Central memory CD4-positive, alpha-beta T cell (primary cell): ENCODE results near the gene PCDHB11.
"Not testable (repeated sequence)": the region's sequence is repeated elsewhere in the genome, so short reads cannot be mapped to it uniquely, and the experiment has no call there.

Experiments
- DNase-seq: peaks from one replicate; pipeline ENCODE4 v3.0.0; 2022
- total RNA-seq, 3 experiments: gene quantifications; one replicate each; lab custom pipeline; 2026; lab: John Stamatoyannopoulos, UW

Gene PCDHB11
- total RNA-seq, result 0 reads per million in 3 experiments

DNA sequence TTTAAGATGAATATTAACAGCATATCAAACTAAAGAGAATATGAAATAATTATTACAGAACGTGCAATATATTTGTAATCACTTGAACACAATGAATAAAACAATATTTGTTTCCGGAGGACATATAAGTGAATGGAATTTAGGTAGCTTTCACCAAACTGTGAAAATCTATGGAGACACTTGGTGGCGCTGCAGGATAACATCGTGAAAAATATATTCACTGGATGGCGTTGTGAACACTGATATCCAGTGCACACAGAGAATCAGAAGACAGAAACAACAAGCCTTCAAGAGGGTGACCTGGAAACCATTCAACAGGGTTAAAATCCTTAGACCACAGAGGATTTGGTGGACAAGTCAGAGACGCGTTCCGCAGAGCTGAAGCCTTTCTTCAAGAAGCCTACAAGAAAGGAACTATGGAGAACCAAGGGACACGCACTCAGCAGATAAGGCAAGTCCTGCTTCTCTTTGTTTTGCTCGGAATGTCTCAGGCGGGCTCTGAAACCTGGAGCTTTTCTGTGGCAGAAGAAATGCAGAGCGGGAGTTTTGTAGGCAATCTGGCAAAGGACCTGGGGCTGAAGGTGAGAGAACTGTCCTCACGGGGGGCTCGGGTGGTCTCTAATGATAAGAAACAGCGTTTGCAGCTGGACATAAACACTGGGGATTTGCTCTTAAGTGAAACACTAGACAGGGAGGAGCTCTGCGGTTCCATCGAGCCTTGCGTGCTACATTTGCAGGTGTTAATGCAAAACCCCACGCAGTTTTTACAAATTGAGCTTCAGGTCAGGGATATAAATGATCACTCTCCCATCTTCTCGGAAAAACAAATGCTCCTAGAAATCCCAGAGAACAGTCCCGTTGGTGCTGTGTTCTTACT is at the start of gene PCDHB11:
Gene PCDHB11, plus strand, starts transcription at position 269 of the 877 bp plus-strand sequence. Its CDS starts 148 bp downstream, at position 417.
- no peak for DNase-seq

DNA sequence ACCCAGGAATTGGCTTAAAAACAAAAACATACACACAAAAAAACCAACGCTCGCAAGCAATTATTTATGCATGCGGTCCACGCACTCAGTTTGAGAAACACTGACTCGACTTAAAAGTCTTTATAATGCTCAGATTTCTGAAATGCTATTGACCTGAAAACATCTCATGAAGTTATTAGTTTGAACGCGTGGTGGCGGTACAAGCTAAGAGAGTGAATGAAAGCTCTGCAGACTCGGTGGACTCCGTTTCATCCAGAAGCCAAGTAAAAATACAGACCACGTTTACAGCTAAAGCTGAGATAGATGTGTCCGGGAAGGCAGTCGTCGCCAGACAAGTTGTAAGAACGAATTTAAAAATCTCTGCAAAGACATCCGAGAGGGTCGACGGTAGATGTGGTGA is 49.6 kb upstream of the PCDHB11 start, which contains the start of gene PCDHB6:
Gene PCDHB6, plus strand, starts transcription at position 246 of the 400 bp plus-strand sequence. CDS start 201 bp downstream, outside the sequence.
- DNase-seq, result no peak

DNA sequence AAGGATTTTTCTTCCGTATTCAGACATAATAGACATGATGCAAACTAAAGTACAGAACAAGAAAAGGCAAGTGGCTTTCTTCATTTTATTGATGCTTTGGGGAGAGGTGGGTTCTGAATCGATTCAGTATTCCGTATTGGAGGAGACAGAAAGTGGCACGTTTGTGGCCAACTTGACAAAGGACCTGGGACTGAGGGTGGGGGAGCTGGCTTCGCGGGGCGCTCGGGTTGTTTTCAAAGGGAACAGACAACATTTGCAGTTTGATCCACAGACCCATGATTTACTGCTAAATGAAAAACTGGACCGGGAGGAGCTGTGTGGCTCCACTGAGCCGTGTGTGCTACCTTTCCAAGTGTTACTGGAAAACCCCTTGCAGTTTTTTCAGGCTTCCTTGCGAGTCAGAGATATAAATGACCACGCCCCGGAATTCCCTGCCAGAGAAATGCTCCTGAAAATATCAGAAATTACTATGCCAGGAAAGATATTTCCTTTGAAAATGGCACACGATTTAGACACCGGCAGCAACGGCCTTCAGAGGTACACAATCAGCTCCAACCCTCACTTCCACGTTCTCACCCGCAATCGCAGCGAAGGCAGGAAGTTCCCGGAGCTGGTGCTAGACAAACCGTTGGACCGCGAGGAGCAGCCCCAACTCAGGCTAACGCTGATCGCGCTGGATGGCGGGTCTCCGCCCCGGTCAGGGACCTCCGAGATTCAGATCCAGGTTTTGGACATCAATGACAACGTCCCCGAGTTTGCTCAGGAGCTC is 49.0 kb upstream of the PCDHB11 start:
- no peak for DNase-seq

- DNase-seq, result no peak
Measured at GRCh38 chr5:141150993-141151325, 48.5 kb upstream of the PCDHB11 start.

DNA sequence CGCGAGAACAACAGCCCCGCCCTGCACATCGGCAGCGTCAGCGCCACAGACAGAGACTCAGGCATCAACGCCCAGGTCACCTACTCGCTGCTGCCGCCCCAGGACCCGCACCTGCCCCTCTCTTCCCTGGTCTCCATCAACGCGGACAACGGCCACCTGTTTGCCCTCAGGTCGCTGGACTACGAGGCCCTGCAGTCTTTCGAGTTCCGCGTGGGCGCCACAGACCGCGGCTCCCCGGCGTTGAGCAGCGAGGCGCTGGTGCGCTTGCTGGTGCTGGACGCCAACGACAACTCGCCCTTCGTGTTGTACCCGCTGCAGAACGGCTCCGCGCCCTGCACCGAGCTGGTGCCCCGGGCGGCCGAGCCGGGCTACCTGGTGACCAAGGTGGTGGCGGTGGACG is 47.8 kb upstream of the PCDHB11 start:
- not testable (repeated sequence) for DNase-seq

DNA sequence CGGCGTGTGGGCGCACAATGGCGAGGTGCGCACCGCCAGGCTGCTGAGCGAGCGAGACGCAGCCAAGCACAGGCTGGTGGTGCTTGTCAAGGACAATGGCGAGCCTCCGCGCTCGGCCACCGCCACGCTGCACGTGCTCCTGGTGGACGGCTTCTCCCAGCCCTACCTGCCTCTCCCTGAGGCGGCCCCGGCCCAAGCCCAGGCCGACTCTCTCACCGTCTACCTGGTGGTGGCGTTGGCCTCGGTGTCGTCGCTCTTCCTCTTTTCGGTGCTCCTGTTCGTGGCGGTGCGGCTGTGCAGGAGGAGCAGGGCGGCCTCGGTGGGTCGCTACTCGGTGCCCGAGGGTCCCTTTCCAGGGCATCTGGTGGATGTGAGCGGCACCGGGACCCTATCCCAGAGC is 47.3 kb upstream of the PCDHB11 start:
- DNase-seq, result not testable (repeated sequence)

- no peak for DNase-seq
Measured at GRCh38 chr5:141155540-141156374, 43.7 kb upstream of the PCDHB11 start.

DNA sequence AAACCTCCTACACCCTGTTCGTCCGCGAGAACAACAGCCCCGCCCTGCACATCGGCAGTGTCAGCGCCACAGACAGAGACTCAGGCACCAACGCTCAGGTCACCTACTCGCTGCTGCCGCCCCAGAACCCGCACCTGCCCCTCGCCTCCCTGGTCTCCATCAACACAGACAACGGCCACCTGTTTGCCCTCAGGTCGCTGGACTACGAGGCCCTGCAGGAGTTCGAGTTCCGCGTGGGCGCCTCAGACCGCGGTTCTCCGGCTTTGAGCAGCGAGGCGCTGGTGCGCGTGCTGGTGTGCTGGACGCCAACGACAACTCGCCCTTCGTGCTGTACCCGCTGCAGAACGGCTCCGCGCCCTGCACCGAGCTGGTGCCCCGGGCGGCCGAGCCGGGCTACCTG is 42.1 kb upstream of the PCDHB11 start:
- DNase-seq, result not testable (repeated sequence)

- DNase-seq, result not testable (repeated sequence)
Measured at GRCh38 chr5:141157901-141158300, 41.5 kb upstream of the PCDHB11 start.

DNA sequence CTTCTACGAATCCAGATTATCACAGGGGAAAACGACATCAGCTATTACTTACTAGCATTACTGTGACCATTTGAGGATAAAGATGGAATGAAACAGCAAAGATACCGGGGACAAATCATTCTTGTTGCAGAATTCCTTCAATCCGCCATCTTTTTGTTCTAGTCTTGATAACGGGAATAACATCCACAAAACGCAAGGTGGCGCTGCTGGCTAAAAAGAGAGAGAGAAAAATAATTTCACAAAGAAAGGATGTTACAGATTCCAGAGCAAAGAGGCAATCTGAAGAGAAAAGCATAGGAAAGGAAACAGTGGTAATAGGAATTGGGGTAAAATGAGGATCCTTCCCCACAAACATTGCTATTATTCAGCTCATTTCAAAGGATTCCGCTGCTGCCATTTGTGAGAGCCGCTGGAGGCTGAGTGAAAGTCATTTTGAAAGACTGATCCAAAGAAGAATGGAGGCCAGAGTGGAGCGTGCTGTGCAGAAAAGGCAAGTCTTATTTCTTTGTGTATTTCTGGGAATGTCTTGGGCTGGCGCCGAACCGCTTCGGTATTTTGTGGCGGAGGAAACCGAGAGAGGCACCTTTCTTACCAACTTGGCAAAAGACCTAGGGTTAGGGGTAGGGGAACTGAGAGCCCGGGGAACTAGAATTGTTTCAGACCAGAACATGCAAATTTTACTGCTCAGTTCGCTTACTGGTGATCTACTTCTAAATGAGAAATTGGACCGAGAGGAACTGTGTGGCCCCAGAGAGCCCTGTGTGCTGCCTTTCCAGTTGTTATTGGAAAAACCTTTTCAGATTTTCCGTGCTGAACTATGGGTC is 26.8 kb upstream of the PCDHB11 start, which contains the start of gene PCDHB7:
Gene PCDHB7, plus strand, starts transcription at position 264 of the 824 bp plus-strand sequence. Its CDS starts 192 bp downstream, at position 456.
- DNase-seq, result no peak

DNA sequence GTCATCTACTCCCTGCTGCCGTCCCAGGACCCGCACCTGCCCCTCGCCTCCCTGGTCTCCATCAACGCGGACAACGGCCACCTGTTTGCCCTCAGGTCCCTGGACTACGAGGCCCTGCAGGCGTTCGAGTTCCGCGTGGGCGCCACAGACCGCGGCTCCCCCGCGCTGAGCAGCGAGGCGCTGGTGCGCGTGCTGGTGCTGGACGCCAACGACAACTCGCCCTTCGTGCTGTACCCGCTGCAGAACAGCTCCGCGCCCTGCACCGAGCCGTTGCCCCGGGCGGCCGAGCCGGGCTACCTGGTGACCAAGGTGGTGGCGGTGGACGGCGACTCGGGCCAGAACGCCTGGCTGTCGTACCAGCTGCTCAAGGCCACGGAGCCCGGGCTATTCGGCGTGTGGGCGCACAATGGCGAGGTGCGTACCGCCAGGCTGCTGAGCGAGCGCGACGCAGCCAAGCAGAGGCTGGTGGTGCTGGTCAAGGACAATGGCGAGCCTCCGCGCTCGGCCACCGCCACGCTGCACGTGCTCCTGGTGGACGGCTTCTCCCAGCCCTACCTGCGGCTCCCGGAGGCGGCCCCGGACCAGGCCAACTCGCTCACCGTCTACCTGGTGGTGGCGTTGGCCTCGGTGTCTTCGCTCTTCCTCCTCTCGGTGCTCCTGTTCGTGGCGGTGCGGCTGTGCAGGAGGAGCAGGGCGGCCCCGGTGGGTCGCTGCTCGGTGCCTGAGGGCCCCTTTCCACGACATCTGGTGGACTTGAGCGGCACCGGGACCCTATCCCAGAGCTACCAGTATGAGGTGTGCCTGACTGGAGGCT is 24.9 kb upstream of the PCDHB11 start:
- DNase-seq, result not testable (repeated sequence)

DNA sequence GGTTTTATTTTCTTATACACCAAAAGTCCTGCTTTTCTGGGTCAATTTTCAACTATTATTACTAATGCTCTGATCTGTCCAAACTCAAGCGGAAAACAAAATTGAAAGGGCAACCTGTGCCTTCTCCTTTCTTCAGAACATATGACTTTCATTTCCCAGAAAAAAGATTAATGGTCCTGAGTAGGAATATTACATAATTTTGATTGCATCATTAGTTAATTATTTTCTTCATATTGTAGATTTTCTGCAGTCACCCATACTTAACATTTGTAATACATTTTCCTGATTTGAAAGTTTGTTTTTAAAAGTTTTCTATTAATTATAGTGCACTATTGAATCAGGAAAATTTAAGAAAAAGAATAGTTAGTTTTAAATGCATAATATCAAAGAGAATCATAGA is 23.5 kb upstream of the PCDHB11 start:
- no peak for DNase-seq

DNA sequence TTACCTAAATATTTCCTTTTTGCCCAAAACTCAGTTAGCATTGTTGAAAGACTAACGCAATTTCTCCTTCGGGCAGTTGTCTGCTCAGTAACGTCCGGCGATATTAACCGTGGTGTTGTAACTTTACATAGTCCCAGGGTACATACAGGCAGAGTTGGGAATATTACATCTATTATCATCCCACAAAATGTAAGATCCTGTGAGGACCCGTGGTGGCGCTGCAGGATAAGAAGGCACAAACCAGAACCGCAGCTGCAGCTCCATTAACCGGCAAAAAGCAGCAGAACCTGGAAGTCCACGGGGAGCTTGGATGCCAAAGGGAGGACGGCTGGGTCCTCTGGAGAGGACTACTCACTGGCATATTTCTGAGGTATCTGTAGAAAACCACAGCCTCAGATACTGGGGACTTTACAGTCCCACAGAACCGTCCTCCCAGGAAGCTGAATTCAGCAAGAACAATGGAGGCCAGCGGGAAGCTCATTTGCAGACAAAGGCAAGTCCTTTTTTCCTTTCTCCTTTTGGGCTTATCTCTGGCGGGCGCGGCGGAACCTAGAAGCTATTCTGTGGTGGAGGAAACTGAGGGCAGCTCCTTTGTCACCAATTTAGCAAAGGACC is 21.7 kb upstream of the PCDHB11 start, which contains the start of gene PCDHB8:
Gene PCDHB8, plus strand, starts transcription at position 214 of the 615 bp plus-strand sequence. Its CDS starts 245 bp downstream, at position 459.
- DNase-seq, result not testable (repeated sequence)

- DNase-seq, result not testable (repeated sequence)
Measured at GRCh38 chr5:141179371-141179770, 20.1 kb upstream of the PCDHB11 start.

DNA sequence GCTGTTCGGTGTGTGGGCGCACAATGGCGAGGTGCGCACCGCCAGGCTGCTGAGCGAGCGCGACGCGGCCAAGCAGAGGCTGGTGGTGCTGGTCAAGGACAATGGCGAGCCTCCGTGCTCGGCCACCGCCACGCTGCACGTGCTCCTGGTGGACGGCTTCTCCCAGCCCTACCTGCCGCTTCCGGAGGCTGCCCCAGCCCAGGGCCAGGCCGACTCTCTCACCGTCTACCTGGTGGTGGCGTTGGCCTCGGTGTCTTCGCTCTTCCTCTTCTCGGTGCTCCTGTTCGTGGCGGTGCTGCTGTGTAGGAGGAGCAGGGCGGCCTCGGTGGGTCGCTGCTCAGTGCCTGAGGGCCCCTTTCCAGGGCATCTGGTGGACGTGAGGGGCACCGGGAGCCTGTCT is 19.6 kb upstream of the PCDHB11 start:
- not testable (repeated sequence) for DNase-seq

DNA sequence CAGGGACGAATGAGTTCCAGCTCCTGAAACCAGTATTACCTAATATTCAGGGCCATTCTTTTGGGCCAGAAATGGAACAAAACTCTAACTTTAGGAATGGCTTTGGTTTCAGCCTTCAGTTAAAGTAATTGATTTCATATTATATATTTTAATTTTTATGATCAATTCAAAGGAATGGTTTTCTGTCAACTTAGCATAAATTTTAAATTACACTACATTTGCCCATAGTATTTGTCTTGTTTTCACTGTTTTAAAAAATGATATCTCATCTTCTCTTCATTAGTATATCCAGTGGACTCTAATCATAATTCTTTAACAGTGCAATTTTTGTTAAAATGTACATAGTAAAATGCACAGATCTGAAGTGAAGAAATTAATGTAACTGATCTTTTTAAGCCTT is 19.1 kb upstream of the PCDHB11 start:
- DNase-seq, result no peak

GRCh38 chr5:141182248-141182647 is 17.2 kb upstream of the PCDHB11 start, which contains the start of gene PCDHB16:
PCDHB16 (plus strand) TSS chr5:141182387; CDS start chr5:141182560, 173 bp downstream.
- no peak for DNase-seq

DNA sequence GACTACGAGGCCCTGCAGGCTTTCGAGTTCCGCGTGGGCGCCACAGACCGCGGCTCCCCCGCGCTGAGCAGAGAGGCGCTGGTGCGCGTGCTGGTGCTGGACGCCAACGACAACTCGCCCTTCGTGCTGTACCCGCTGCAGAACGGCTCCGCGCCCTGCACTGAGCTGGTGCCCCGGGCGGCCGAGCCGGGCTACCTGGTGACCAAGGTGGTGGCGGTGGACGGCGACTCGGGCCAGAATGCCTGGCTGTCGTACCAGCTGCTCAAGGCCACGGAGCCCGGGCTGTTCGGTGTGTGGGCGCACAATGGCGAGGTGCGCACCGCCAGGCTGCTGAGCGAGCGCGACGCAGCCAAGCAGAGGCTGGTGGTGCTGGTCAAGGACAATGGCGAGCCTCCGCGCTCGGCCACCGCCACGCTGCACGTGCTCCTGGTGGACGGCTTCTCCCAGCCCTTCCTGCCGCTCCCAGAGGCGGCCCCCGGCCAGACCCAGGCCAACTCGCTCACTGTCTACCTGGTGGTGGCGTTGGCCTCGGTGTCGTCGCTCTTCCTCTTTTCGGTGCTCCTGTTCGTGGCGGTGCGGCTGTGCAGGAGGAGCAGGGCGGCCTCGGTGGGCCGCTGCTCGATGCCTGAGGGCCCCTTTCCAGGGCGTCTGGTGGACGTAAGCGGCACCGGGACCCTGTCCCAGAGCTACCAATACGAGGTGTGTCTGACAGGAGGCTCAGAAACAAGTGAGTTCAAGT is 15.1 kb upstream of the PCDHB11 start:
- not testable (repeated sequence) for DNase-seq

GRCh38 chr5:141186897-141187512 is 12.4 kb upstream of the PCDHB11 start, which contains the start of gene PCDHB9:
PCDHB9 (plus strand) TSS chr5:141187161; CDS start chr5:141187319, 158 bp downstream.
- DNase-seq, result no peak
